Esophagus muscularis mucosa (tissue), 4 donors: ENCODE measurements around the gene CPA4. TPM values are rescaled to one million over a fixed set of nuclear protein-coding genes. Genes with fewer than 3 reads are reported as not detected.

Experiments
- DNase-seq: peaks from one replicate; pipeline ENCODE4 v3.0.0-alpha.2; 2017; ENCODE audit errors: extremely low spot score
- H3K27ac ChIP-seq, 4 donors: fragments of 200-600 bp; sonication (generic); replicated peaks in 1 of 4; 1 replicate in 3 of 4; 2 replicates in 1 of 4; pipeline ENCODE4 v1.5.1; 2016 to 2019; ENCODE audit warnings: mild to moderate bottlenecking in 1 of 4
- H3K27me3 ChIP-seq, 4 donors: fragments of 200-600 bp; sonication (generic); one replicate each; pipeline versions ENCODE4 v1.5.1 to v1.6.0; 2016 to 2019
- H3K36me3 ChIP-seq, 4 donors: fragments of 200-600 bp; sonication (generic); one replicate each; pipeline ENCODE4 v1.5.1; 2016 to 2019
- H3K4me1 ChIP-seq, 4 donors: fragments of 200-600 bp; sonication (generic); one replicate each; pipeline ENCODE4 v1.5.1; 2016 to 2019
- H3K4me3 ChIP-seq, 4 donors: fragments of 200-600 bp; sonication (generic); 1 replicate in 2 of 4; 2 replicates in 2 of 4; pipeline ENCODE4 v1.5.1; 2016 to 2019; ENCODE audit warnings: mild to moderate bottlenecking in 4 of 4, moderate library complexity in 1 of 4
- H3K9me3 ChIP-seq, 4 donors: fragments of 200-600 bp; sonication (generic); 1 replicate in 3 of 4; 2 replicates in 1 of 4; pipeline ENCODE4 v1.5.1; 2016 to 2019
- CTCF ChIP-seq, 3 experiments: fragments of 200-600 bp in 2 of 3; fragments of 450-650 bp in 1 of 3; sonication (generic) in 2 of 3; IDR thresholded peaks; one replicate each; pipeline ENCODE4 v1.5.1; 2017 to 2019; ENCODE audit warnings: antibody characterized with exemption in 3 of 3, mild to moderate bottlenecking in 2 of 3, moderate library complexity in 1 of 3
- EP300 ChIP-seq: sonication (generic); formaldehyde crosslinking; IDR thresholded peaks from one replicate; pipeline ENCODE4 v1.6.1; 2017; ENCODE audit warnings: antibody characterized with exemption
- POLR2A ChIP-seq: fragments of 450-650 bp; IDR thresholded peaks from one replicate; pipeline ENCODE4 v1.6.1; 2017; ENCODE audit warnings: antibody characterized with exemption, moderate library complexity, mild to moderate bottlenecking, low read depth
- POLR2AphosphoS5 ChIP-seq, 2 donors: sonication (generic); formaldehyde crosslinking; IDR thresholded peaks; one replicate each; pipeline ENCODE4 v1.6.1; 2017; ENCODE audit warnings: antibody characterized with exemption in 2 of 2
- WGBS: methylation state at CpG from one replicate; pipeline ENCODE4 v1.1.5; 2018; 5-methylcytosine and 5-hydroxymethylcytosine counted together
- intact Hi-C: fragments of 100-400 bp; cut with DNase I; formaldehyde crosslinking; loops from one replicate; pipeline ENCODE4 v1.15.1; 2023
- total RNA-seq, 4 donors: library from RNA; depleted of rRNA; stranded (reverse); fragments of >200 nt; gene quantifications; one replicate each; pipeline versions ENCODE4 v1.1.0 to v1.2.1, GENCODE V29; 2016

Gene CPA4
- total RNA-seq, 4 donors from 2014 or later = not detected

GRCh38 chr7:130344271-130344866, 51.4 kb downstream of the CPA4 start, which contains the start of gene CPA5:
Gene CPA5 (plus strand): TSS chr7:130344816. CDS start chr7:130346486, 1,670 bp downstream.
- H3K36me3 ChIP-seq = no peaks in the 10 kb centered on the region
- H3K4me1 ChIP-seq = no peaks in the 10 kb centered on the region
- intact Hi-C loops = no loop called here
- no peak within 1 kb of the TSS for H3K27ac ChIP-seq
- no peaks in the 10 kb centered on the region for H3K27me3 ChIP-seq
- H3K4me3 ChIP-seq = peak within 1 kb of the TSS in 2 of 4 donors; percentile 16
- 92% methylated on average over 5 of the region's 5 CpGs for WGBS
- no peaks in the 10 kb centered on the region for H3K9me3 ChIP-seq
- no peak for DNase-seq
- TF ChIP-seq CTCF (IDR thresholded peaks at IDR 0.05) (no peak), POLR2A (no peak), POLR2AphosphoS5 (IDR thresholded peaks at IDR 0.05) (no peak), EP300 (no peak)

GRCh38 chr7:130345136-130345535, 52.2 kb downstream of the CPA4 start:
- Histone ChIP-seq H3K36me3 (no peaks in the 10 kb centered on the region), H3K4me3 (peak overlapping the region in 2 of 4 donors; percentile 16), H3K9me3 (no peaks in the 10 kb centered on the region), H3K27me3 (no peaks in the 10 kb centered on the region), H3K27ac (no peak overlapping the region), H3K4me1 (no peaks in the 10 kb centered on the region)
- WGBS = 64% methylated on average over 8 of the region's 8 CpGs
- intact Hi-C loops = no loop called here
- no peak for DNase-seq
- TF ChIP-seq POLR2A = no peak
- no peak for TF ChIP-seq EP300
- TF ChIP-seq POLR2AphosphoS5 (IDR thresholded peaks at IDR 0.05) = no peak
- no peak for TF ChIP-seq CTCF (IDR thresholded peaks at IDR 0.05)

GRCh38 chr7:130345725-130346124, 52.8 kb downstream of the CPA4 start:
- no peak for TF ChIP-seq EP300
- no peak for TF ChIP-seq POLR2AphosphoS5 (IDR thresholded peaks at IDR 0.05)
- TF ChIP-seq POLR2A = no peak
- no peak for TF ChIP-seq CTCF (IDR thresholded peaks at IDR 0.05)
- Histone ChIP-seq H3K36me3 (no peaks in the 10 kb centered on the region), H3K4me1 (peaks cover 0 to 2% (median 1%) of the 10 kb centered on the region in 4 donors), H3K9me3 (no peaks in the 10 kb centered on the region), H3K27me3 (no peaks in the 10 kb centered on the region), H3K4me3 (no peak overlapping the region), H3K27ac (no peak overlapping the region)
- no peak for DNase-seq
- WGBS = 93% methylated on average over 4 of the region's 5 CpGs
- intact Hi-C loops = no loop called here

- 97% methylated on average over 3 of the region's 10 CpGs for WGBS
- intact Hi-C loops = no loop called here
- H3K27ac ChIP-seq = no peak overlapping the region
- no peaks in the 10 kb centered on the region for H3K36me3 ChIP-seq
- H3K4me1 ChIP-seq = peaks cover 0 to 8% (median 7%) of the 10 kb centered on the region in 4 donors
- DNase-seq = no peak
- TF ChIP-seq POLR2A (no peak), CTCF (IDR thresholded peaks at IDR 0.05) (no peak), POLR2AphosphoS5 (IDR thresholded peaks at IDR 0.05) (no peak), EP300 (no peak)
- no peaks in the 10 kb centered on the region for H3K27me3 ChIP-seq
- no peak overlapping the region for H3K4me3 ChIP-seq
- H3K9me3 ChIP-seq = no peaks in the 10 kb centered on the region
These were observed 53.4 kb downstream of the CPA4 start for GRCh38 chr7:130346177-130346905.
